Stomach smooth muscle (tissue), 2 donors: ENCODE data around the gene BCL2.
"Not testable (repeated sequence)": the region's sequence is repeated elsewhere in the genome, so short reads cannot be mapped to it uniquely, and the experiment has no call there.

Experiments used
- H3K27ac ChIP-seq: one replicate; pipeline ENCODE4 v1.7.0; 2013; ENCODE audit warnings: mild to moderate bottlenecking, low read length, inconsistent platforms
- H3K27me3 ChIP-seq, 2 donors: one replicate each; pipeline ENCODE4 v1.7.0; 2013; ENCODE audit warnings: low read length in 2 of 2; ENCODE audit not compliant: insufficient read depth in 2 of 2, control insufficient read depth in 1 of 2
- H3K36me3 ChIP-seq, 2 donors: one replicate each; pipeline ENCODE4 v1.7.0; 2013; ENCODE audit warnings: low read length in 2 of 2; ENCODE audit not compliant: control insufficient read depth in 2 of 2, insufficient read depth in 2 of 2
- H3K4me1 ChIP-seq: one replicate; pipeline ENCODE4 v1.7.0; 2013; ENCODE audit warnings: low read length; ENCODE audit not compliant: control insufficient read depth, insufficient read depth
- H3K4me3 ChIP-seq, 2 donors: one replicate each; pipeline ENCODE4 v1.7.0; 2013; ENCODE audit warnings: low read length in 2 of 2
- H3K9ac ChIP-seq, 2 donors: one replicate each; pipeline ENCODE4 v1.7.0; 2013; ENCODE audit warnings: low read length in 2 of 2, mild to moderate bottlenecking in 1 of 2
- H3K9me3 ChIP-seq, 2 donors: one replicate each; pipeline ENCODE4 v1.7.0; 2013; ENCODE audit warnings: low read length in 2 of 2; ENCODE audit not compliant: control insufficient read depth in 2 of 2
- donor health status: healthy.
- donor health status: Pancreatic carcinoma.

The BCL2 gene

DNA sequence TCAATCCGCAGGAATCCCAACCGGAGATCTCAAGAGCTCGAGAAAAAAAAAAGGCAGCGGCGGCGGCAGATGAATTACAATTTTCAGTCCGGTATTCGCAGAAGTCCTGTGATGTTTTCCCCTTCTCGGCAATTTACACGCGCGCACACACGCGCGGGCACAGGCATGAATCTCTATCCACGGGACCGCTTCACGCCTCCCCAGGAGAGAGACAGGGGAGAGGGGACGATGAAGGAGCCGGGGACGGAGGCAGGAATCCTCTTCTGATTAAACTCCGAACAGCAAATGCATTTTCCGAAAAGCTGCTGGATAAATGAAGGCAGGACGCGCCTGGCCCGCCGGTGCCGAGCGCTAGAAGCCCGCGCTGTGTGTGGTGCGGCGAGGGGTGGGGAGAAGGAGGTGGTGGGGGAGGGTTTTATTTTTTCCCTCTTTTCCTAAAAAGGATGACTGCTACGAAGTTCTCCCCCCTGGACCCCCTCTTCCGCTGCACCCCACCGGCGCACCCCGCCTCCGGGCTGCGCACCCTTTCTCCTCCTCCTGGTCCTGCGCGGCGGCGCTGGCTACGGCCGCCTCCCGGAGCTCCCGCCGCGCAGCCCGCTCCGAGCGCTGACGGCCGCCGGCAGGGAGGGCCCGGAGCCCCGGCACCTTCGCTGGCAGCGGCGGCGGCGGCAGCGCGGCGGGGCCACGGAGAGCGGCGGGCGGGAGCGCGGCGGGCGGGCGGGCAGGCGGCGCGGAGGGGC, at the start of gene BCL2:
Gene BCL2 (minus strand): TSS at position 387 of the 740 bp plus-strand sequence.
- H3K4me1 ChIP-seq = peaks cover 32% of the 10 kb centered on the region

DNA sequence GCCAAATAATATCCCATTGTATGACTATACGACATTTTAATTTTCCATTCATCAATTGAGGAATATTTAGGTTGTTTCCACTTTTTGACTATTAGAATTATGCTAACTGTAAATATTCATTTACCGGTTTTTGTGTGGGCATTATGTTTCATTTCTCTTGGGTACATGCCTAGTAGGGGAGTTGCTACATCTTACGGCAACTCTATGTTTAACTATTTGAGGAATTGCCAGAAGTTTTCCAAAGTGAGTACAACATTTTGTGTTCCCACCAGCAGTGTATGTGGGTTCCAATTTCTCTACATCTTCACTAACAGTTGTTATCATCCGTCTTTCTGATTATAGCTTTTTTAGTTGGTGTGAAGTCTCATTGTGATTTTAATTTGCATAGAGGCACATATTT, 49.0 kb upstream of the BCL2 start:
- Histone ChIP-seq H3K4me3 (no peak overlapping the region), H3K27me3 (no peaks in the 10 kb centered on the region), H3K9me3 (no peaks in the 10 kb centered on the region), H3K36me3 (no peaks in the 10 kb centered on the region), H3K27ac (no peak overlapping the region), H3K4me1 (peaks cover 11% of the 10 kb centered on the region), H3K9ac (no peak overlapping the region)

More for the DNA sequence above, at the start of gene BCL2:
- Histone ChIP-seq H3K27ac (peak within 1 kb of the TSS; percentile 66), H3K27me3 (no peaks in the 10 kb centered on the region), H3K36me3 (no peaks in the 10 kb centered on the region), H3K9me3 (no peaks in the 10 kb centered on the region), H3K9ac (peak within 1 kb of the TSS; percentile 78 to 86), H3K4me3 (peak within 1 kb of the TSS; percentile 89 to 91)

DNA sequence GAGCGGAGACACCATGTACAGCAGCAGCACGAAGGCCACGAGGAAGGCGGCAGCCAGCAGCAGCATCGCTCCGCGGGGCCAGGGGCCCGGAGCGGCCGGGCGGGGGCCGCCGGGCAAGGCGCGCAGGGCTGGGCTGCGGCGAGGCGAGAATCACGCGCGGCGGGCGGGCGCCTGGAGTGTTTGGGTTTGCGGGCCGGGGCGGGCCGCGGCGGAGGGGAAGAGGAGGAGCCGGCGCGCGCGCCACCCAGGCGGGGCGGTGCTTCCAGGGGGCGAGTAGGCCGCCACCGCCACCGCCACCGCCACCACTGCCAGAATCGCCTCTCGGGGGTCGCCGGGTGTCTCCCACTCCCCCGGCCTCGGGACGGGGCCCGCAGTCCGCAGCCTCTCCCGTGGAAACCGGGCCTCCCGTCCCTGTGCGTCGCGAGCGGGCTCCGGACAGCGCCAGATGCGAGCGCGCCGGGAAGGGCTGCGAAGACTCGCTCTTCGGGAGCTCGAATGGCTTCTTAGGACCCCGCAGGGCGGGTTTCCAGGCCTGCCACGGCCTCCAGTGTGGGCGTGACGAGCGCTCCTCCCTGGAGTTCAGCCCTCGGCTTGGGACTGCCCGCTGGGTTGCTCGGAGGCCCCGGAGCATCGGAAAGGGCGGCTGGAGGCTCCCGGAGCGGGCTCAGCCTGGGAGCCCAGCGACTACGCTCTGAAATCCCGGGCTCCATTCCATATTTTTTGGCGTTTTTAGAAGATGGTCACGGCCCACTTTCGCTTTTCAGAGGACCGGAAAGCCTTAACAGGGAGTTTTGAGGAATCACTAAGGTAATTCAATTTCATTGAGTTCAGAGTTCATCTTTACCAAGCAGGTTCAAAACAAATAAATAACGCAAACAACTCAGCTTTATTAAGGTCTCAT, 47.7 kb upstream of the BCL2 start, which contains the start of gene KDSR:
Gene KDSR (minus strand): TSS at position 154 of the 901 bp plus-strand sequence. CDS start 88 bp downstream, at position 66.
- Histone ChIP-seq H3K36me3 (peaks cover under 1 to 2% of the 10 kb centered on the region in 2 donors), H3K9ac (peak within 1 kb of the TSS; percentile 84 to 87), H3K27me3 (no peaks in the 10 kb centered on the region), H3K27ac (peak within 1 kb of the TSS; percentile 85), H3K9me3 (no peaks in the 10 kb centered on the region), H3K4me3 (peak within 1 kb of the TSS; percentile 86 to 94), H3K4me1 (peaks cover 11% of the 10 kb centered on the region)

DNA sequence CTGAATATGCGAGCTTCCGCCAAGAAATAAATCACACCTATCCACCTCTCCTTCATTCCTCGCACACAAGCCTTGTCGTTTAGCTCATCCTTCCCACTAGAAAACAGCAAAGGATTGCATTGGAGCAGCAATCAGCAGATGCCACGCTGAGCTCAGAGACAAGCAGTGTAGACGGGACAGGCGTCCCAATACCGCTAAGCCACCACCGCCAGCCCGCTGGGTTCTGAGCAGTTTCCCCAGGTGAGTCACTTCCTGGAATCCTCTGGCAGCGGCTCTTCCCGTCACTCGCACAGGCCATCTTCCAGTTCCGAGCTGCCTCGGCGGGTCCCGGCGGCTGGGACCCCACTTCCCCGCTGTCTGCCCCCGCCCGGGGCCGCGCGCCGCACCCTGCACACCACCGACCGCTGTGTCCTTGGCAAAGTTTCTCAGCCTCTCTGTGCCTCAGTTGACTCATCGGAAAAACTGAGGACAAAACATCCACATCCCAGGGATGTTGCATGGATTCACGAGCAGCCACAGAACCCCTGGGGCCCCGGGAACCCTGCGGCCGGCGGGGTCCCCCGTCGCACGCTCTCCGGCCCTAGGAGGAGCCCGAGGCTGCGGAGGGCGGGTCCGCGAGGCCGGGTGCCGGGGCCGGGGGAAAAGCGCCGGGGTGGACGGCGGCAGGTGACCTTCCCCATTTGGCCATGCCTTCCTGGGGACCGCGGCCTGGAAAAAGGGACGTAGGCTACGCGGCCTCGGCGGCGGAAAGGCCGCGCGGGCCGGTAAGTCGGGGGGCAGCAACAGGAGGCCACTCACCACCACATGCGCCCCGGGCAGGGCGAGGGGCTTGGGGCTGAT, 46.9 kb upstream of the BCL2 start:
- Histone ChIP-seq H3K4me3 (peak overlapping the region; percentile 86 to 94), H3K27me3 (no peaks in the 10 kb centered on the region), H3K4me1 (peaks cover 11% of the 10 kb centered on the region), H3K27ac (peak overlapping the region; percentile 61), H3K9me3 (no peaks in the 10 kb centered on the region), H3K36me3 (peaks cover 8% of the 10 kb centered on the region in 2 donors), H3K9ac (peak overlapping the region; percentile 72 to 80)

DNA sequence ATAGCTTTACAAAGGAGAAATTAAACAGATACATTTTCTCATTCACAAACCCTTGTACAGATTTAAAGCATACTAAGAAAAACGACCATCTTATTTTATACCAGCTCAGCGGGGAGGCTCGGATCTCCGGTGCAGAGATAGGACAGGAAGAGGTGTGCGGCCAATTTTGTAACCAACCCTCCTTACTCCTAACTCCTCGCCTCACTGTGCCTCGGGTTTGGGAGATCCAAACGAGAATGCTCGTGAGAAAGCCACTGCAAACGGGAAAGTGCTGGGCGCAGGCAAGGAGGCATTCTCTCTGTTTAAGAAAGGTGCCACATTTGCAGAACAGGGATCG, 46.3 kb upstream of the BCL2 start:
- Histone ChIP-seq H3K4me3 (peak overlapping the region; percentile 86 to 94), H3K27ac (peak overlapping the region; percentile 61), H3K9me3 (no peaks in the 10 kb centered on the region), H3K36me3 (peaks cover 8 to 11% of the 10 kb centered on the region in 2 donors), H3K4me1 (peaks cover 11% of the 10 kb centered on the region), H3K27me3 (no peaks in the 10 kb centered on the region), H3K9ac (peak overlapping the region; percentile 72 to 80)

DNA sequence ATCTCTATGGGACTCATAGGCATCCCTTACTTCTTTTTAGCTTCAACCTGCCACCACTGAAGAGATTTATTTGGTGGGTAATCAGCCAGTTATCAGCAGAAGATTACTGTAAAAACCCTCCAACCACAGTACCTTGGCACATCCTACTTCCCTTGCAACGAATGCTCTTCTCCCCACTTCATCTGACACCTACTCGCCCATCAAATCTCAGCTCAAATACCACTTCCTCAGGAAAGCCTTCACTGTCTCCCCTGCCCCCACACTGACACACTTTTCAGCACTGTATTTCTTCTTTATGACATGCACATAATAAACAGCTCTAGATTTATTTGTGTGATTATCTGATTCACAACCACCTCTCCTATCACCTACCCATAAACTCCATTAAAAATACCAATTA, 44.4 kb upstream of the BCL2 start:
- H3K36me3 ChIP-seq = peaks cover 13 to 21% of the 10 kb centered on the region in 2 donors
- H3K27ac ChIP-seq = no peak overlapping the region
- no peaks in the 10 kb centered on the region for H3K27me3 ChIP-seq
- peaks cover 11% of the 10 kb centered on the region for H3K4me1 ChIP-seq
- no peak overlapping the region for H3K9ac ChIP-seq
- H3K4me3 ChIP-seq = no peak overlapping the region
- no peaks in the 10 kb centered on the region for H3K9me3 ChIP-seq

DNA sequence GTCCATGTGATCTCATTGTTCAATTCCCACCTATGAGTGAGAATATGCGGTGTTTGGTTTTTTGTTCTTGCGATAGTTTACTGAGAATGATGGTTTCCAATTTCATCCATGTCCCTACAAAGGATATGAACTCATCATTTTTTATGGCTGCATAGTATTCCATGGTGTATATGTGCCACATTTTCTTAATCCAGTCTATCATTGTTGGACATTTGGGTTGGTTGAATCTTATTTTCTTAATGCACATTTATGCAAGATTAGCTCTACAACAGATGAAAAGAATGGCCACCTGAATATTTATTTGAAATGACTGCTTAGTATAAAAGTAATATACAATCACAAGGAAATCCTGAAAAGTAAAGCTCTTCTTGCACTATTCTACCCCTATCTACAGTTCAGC, 43.9 kb upstream of the BCL2 start:
- Histone ChIP-seq H3K4me1 (peaks cover 11% of the 10 kb centered on the region), H3K36me3 (peaks cover 13 to 21% of the 10 kb centered on the region in 2 donors)
- H3K27ac ChIP-seq, H3K9ac ChIP-seq, H3K4me3 ChIP-seq, H3K27me3 ChIP-seq, H3K9me3 ChIP-seq: not testable (repeated sequence)

DNA sequence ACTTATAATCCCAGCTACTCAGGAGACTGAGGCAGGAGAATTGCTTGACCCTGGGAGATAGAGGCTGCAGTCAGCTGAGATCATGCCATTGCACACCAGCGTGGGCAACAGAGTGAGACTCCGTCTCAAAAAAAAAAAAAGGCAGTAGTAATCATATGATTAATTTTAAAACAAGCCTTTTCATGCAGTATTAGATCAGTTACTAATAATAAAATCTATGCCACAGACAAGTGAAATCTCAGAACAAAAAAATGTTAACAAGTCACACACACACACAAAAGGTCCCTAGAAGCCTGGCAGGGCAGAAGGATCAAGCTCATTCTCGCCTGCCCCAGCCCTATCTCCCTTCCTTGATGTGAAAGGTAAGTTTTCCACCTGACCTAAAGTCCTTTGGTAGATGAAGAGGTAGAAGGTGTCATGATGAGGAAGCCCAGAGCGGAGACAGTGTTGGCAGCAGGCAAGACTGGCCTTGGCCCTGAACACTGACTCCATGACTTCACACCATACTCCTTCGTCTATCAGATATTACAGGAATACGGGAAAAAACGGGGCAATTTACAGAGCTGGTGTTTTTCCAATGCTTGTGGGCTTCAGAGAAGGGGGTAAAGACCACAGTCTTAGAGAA, 36.8 kb upstream of the BCL2 start:
- no peak overlapping the region for H3K4me3 ChIP-seq
- H3K4me1 ChIP-seq = no peaks in the 10 kb centered on the region
- no peak overlapping the region for H3K27ac ChIP-seq
- H3K36me3 ChIP-seq = peaks cover 34 to 44% of the 10 kb centered on the region in 2 donors
- no peaks in the 10 kb centered on the region for H3K27me3 ChIP-seq
- H3K9me3 ChIP-seq = no peaks in the 10 kb centered on the region
- no peak overlapping the region for H3K9ac ChIP-seq

DNA sequence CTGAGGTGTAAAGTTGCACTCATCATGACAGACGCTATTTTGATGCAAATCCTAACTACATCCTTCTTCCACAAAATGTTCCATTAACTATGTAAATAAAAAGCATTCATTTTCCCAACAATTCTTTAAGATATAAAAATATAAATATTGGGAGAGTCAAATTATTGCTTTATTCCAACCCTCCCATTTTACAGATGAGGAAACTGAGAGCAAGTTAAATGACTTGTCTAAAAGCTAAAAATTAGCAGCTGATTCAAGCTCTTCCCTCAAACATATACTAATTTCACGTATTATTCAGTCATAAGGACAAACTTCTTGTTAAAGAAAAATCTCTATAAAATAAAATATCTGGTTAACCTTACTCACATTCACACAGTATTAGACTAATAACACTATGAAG, 30.7 kb upstream of the BCL2 start:
- no peaks in the 10 kb centered on the region for H3K9me3 ChIP-seq
- H3K36me3 ChIP-seq = peaks cover 36 to 42% of the 10 kb centered on the region in 2 donors
- H3K9ac ChIP-seq = no peak overlapping the region
- no peak overlapping the region for H3K4me3 ChIP-seq
- no peaks in the 10 kb centered on the region for H3K27me3 ChIP-seq
- H3K27ac ChIP-seq = no peak overlapping the region
- H3K4me1 ChIP-seq = peaks cover 10% of the 10 kb centered on the region
